ENCODE data around the gene PPP1R15A.
A peak's percentile ranks its signal among the peaks of the same experiment; 100 is the strongest.
"Not testable (repeated sequence)": the region's sequence is repeated elsewhere in the genome, so short reads cannot be mapped to it uniquely, and the experiment has no call there.

The PPP1R15A gene

GRCh38 chr19:48872182-48872883 lies at the start of gene PPP1R15A:
Gene PPP1R15A, plus strand, starts transcription at chr19:48872421. Its CDS starts 813 bp downstream, at chr19:48873234.
- peak; percentile 99 for DNase-seq (ENCODE audit: low spot score)

- no peak for DNase-seq (ENCODE audit: low spot score)
Measured at GRCh38 chr19:48822514-48822913, 49.7 kb upstream of the PPP1R15A start.

- DNase-seq (ENCODE audit: low spot score) = no peak
Measured at GRCh38 chr19:48826606-48827020, 45.6 kb upstream of the PPP1R15A start.

- no peak for DNase-seq (ENCODE audit: low spot score)
Measured at GRCh38 chr19:48830088-48830487, 42.1 kb upstream of the PPP1R15A start.

GRCh38 chr19:48830965-48831364 lies 41.3 kb upstream of the PPP1R15A start:
- no peak for DNase-seq (ENCODE audit: low spot score)

- DNase-seq (ENCODE audit: low spot score) = no peak
Measured at GRCh38 chr19:48833049-48833448, 39.2 kb upstream of the PPP1R15A start.

- no peak for DNase-seq (ENCODE audit: low spot score)
Measured at GRCh38 chr19:48833977-48834376, 38.2 kb upstream of the PPP1R15A start.

GRCh38 chr19:48835734-48836088 lies 36.5 kb upstream of the PPP1R15A start:
- DNase-seq (ENCODE audit: low spot score) = peak; percentile 84

- DNase-seq (ENCODE audit: low spot score) = no peak
Measured at GRCh38 chr19:48836089-48837017, 35.9 kb upstream of the PPP1R15A start, which contains the start of gene HSD17B14. Gene HSD17B14, minus strand, starts transcription at chr19:48836491. Its CDS starts 80 bp downstream, at chr19:48836411.

GRCh38 chr19:48837051-48837524 lies 35.1 kb upstream of the PPP1R15A start:
- peak; percentile 53 for DNase-seq (ENCODE audit: low spot score)

- DNase-seq (ENCODE audit: low spot score) = no peak
Measured at GRCh38 chr19:48837687-48838086, 34.5 kb upstream of the PPP1R15A start.

- no peak for DNase-seq (ENCODE audit: low spot score)
Measured at GRCh38 chr19:48841047-48841446, 31.2 kb upstream of the PPP1R15A start.

GRCh38 chr19:48841571-48841970 lies 30.6 kb upstream of the PPP1R15A start:
- DNase-seq (ENCODE audit: low spot score) = no peak

- DNase-seq (ENCODE audit: low spot score) = peak; percentile 43
Measured at GRCh38 chr19:48842789-48843162, 29.4 kb upstream of the PPP1R15A start.

- peak; percentile 35 for DNase-seq (ENCODE audit: low spot score)
Measured at GRCh38 chr19:48844472-48844871, 27.7 kb upstream of the PPP1R15A start.

- no peak for DNase-seq (ENCODE audit: low spot score)
Measured at GRCh38 chr19:48845384-48845783, 26.8 kb upstream of the PPP1R15A start.

- DNase-seq (ENCODE audit: low spot score) = not testable (repeated sequence)
Measured at GRCh38 chr19:48846659-48847058, 25.6 kb upstream of the PPP1R15A start.

- no peak for DNase-seq (ENCODE audit: low spot score)
Measured at GRCh38 chr19:48852292-48852691, 19.9 kb upstream of the PPP1R15A start.

GRCh38 chr19:48853483-48853882 lies 18.7 kb upstream of the PPP1R15A start:
- DNase-seq (ENCODE audit: low spot score) = no peak

GRCh38 chr19:48854103-48854502 lies 18.1 kb upstream of the PPP1R15A start:
- DNase-seq (ENCODE audit: low spot score) = no peak

- no peak for DNase-seq (ENCODE audit: low spot score)
Measured at GRCh38 chr19:48856921-48857320, 15.3 kb upstream of the PPP1R15A start.

- DNase-seq (ENCODE audit: low spot score) = no peak
Measured at GRCh38 chr19:48858984-48859710, 13.1 kb upstream of the PPP1R15A start.
